MG63 (cell line): ENCODE measurements around the gene AFAP1L2. TPM values are rescaled to one million over a fixed set of nuclear protein-coding genes. Genes with fewer than 3 reads are reported as not detected.

Source experiments
- DNase-seq: peaks from one replicate; pipeline ENCODE4 v3.0.0-alpha.2; 2020
- H3K27me3 ChIP-seq: fragments of 250-450 bp; sonication (Bioruptor Pico); 2 replicates; pipeline ENCODE4 v1.5.1; 2020; ENCODE audit warnings: mild to moderate bottlenecking, moderate library complexity
- H3K36me3 ChIP-seq: fragments of 250-450 bp; sonication (Bioruptor Pico); 2 replicates; pipeline ENCODE4 v1.5.1; 2020; ENCODE audit warnings: mild to moderate bottlenecking, moderate library complexity
- H3K4me3 ChIP-seq: fragments of 250-450 bp; sonication (Bioruptor Pico); 2 replicates; pipeline ENCODE4 v1.5.1; 2020; ENCODE audit warnings: mild to moderate bottlenecking, moderate library complexity
- H3K9me3 ChIP-seq: fragments of 250-450 bp; sonication (Bioruptor Pico); 2 replicates; pipeline ENCODE4 v1.5.1; 2020; ENCODE audit warnings: mild to moderate bottlenecking, moderate library complexity
- total RNA-seq: library from RNA; depleted of rRNA; stranded (reverse); fragments of >200 nt; shearing (Covaris generic); gene quantifications from 2 replicates; pipeline ENCODE4 v1.2.3, GENCODE V29; 2014; ENCODE audit warnings: low replicate concordance; rRNA removed

Gene AFAP1L2, protein sequence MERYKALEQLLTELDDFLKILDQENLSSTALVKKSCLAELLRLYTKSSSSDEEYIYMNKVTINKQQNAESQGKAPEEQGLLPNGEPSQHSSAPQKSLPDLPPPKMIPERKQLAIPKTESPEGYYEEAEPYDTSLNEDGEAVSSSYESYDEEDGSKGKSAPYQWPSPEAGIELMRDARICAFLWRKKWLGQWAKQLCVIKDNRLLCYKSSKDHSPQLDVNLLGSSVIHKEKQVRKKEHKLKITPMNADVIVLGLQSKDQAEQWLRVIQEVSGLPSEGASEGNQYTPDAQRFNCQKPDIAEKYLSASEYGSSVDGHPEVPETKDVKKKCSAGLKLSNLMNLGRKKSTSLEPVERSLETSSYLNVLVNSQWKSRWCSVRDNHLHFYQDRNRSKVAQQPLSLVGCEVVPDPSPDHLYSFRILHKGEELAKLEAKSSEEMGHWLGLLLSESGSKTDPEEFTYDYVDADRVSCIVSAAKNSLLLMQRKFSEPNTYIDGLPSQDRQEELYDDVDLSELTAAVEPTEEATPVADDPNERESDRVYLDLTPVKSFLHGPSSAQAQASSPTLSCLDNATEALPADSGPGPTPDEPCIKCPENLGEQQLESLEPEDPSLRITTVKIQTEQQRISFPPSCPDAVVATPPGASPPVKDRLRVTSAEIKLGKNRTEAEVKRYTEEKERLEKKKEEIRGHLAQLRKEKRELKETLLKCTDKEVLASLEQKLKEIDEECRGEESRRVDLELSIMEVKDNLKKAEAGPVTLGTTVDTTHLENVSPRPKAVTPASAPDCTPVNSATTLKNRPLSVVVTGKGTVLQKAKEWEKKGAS
- total RNA-seq = 3.4 and 3.8 TPM in 2 replicates

DNA sequence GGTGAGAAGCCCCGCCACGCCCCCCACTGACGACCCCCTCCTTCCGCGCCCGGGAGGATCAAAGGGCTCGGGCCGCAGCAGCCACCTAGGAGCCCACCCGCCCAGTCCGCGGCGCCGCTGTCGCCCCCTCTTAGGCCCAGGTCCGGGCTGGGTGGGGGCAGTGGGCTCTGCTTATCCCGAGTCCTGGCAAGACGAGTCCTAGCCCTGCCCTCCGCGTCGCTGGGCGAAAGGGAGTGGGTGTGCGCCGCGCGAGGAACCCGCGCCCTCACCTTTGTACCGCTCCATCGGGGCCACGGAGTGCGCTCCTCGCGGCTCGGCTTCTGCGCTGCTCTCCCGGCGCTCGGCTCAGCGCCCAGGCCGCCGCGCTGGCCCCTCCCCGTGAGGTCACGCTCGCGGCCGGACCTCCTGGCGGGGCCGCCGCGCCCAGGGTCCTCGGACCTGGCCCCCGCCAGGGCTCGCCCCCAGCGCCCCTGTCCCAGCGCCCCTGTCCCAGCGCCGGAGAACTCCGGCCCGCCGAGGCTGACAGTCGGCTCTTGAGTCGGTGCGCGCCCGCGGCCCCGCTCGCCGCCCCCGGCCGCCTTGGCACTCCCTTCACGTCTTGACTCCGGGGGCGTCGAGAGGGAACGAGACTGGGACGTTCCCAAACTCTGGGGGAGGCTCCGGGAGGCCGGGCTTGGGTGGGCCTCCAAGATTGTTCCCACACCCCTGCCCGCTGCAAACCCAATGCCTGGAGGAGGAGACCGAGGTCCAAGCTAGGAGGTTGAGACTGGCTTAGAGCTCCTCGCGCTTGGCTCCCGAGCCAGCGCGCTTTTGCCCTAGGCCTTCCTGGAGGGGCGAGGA is at the start of gene AFAP1L2:
AFAP1L2 (minus strand) TSS at position 332 of the 840 bp plus-strand sequence; CDS start at position 285, 47 bp downstream.
- Histone ChIP-seq H3K27me3 (no peaks in the 10 kb centered on the region; the same call in 1 of the 2 replicates), H3K4me3 (peak within 1 kb of the TSS; percentile 44), H3K9me3 (no peaks in the 10 kb centered on the region), H3K36me3 (no peaks in the 10 kb centered on the region)
- peak; percentile 47 for DNase-seq

DNA sequence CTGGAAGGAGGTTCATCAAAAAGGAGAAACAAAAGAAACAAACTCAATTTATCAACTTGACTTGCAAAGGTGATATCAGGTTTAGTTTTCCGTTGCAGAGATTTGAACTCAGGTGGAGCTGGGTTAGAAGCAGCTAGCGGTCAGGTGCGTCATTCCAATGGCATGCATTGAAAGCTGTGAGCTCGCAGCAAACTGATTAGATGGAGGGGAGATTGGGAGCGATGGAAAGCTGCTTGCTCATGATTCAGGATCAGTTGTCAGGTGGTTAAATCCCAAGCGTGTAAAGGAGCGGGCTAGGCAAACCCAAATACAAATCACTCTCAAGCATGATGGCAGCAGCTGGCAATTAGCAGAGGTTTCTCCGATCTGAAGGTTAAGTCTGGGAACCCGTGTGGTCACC is 49.3 kb upstream of the AFAP1L2 start:
- Histone ChIP-seq H3K4me3 (no peak overlapping the region), H3K27me3 (no peaks in the 10 kb centered on the region), H3K36me3 (peaks cover 27% of the 10 kb centered on the region), H3K9me3 (no peaks in the 10 kb centered on the region)
- no peak for DNase-seq

DNA sequence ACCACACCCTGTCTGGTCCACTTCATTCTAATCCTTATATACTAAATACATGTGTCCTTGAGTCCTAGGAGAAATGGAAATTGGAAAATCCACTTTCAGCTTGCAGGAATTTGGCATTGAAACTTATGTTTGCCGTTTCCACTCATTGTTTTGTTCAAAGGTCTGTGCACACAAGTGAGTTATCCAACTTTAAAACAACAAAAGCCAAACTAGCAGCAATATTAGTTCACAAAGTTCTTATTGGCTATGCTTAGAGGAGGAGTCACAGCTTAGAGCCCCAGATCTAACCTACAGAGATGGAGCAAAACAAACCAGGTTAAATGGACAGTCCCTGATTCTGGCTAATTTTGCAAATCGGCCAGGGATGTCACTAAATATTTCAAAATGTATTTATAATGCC is 44.6 kb upstream of the AFAP1L2 start:
- Histone ChIP-seq H3K9me3 (no peaks in the 10 kb centered on the region), H3K36me3 (peaks cover 33% of the 10 kb centered on the region), H3K27me3 (no peaks in the 10 kb centered on the region), H3K4me3 (no peak overlapping the region)
- DNase-seq = no peak

DNA sequence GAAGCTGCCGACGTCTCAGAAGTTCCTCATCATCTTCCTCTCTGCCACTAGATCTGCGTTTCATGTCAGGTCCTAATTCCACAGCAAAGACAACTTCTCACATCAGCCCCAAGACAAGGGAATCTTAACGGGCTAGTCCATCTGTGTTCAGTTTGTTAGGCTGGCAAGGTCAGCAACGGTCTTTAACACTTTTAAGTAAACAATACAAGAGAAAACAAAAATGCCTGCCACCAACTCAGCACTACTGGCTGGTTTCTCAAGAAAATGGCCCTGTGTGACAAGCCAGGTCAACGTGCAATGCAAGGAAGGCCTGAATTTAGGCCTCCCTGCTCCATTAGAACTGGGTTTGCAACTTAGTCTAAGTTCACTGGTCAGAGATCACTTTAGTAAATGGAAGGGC is 41.0 kb upstream of the AFAP1L2 start:
- no peak overlapping the region for H3K4me3 ChIP-seq
- H3K27me3 ChIP-seq = no peaks in the 10 kb centered on the region
- no peaks in the 10 kb centered on the region for H3K9me3 ChIP-seq
- peaks cover 36% of the 10 kb centered on the region for H3K36me3 ChIP-seq
- no peak for DNase-seq

DNA sequence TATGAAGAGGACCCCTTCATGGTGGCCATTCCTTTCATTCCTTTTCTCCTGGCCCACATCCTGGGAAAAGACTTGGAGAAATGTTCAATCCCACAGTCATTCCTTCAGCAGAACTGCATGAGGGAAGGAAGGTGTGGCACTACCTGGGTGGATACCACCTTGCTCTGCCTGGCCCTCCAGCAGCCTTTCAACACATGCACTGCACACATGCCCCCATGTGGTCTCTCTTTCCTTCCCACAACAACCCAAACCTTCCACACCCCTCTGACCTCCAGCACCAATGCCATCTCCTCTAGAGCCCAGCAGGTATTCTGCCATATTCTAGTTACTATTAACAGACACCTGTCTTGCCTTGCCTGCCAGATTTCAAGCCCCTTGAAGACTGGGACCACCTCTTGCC is 40.5 kb upstream of the AFAP1L2 start:
- no peak for DNase-seq
- peaks cover 41% of the 10 kb centered on the region for H3K36me3 ChIP-seq
- no peak overlapping the region for H3K4me3 ChIP-seq
- H3K9me3 ChIP-seq = no peaks in the 10 kb centered on the region
- H3K27me3 ChIP-seq = no peaks in the 10 kb centered on the region

DNA sequence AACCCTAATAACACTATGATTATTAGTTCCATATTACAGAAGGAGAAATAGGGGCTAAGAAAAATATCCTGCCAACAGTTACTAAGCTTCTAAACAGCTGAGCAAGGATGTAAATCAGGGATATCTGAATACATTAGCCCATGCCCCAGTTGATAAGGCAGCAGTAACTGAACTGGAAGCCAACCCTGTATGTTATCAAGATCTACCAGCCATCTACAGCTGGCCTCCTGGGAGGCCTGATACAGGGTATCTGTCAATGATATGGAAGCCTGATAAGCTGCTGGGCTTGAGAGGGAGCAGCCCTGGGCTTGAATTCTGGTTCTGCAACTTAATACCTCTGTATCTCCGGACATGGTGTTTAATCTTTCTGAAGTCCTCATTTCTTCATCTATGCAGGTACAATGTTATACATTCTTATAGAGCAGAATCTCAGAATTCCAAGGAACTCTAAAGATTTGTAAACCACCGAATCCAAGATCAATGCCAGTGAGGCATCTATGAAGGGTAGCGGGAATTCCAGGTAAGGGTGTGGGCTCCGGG is 37.9 kb upstream of the AFAP1L2 start:
- no peaks in the 10 kb centered on the region for H3K9me3 ChIP-seq
- DNase-seq = no peak
- H3K27me3 ChIP-seq = no peaks in the 10 kb centered on the region
- peaks cover 52% of the 10 kb centered on the region for H3K36me3 ChIP-seq
- H3K4me3 ChIP-seq = no peak overlapping the region

DNA sequence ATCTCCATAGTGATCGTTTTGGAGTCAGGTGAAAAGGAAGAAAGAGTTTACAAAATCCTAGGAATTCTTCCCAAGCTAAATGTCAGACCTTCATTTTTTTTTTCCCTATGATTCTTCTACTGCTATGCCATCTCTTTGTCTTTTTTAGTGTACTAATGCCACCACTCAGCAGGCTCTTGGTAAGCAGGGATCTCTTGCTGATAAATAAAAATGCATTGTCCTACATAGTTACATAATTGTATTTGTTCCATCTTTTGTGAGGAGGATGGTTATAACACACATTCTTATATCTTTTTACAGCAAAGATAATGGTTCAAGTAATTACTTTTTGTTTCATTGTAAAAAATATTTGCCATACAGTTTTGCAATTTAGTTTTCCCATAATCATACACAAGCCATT is 36.8 kb upstream of the AFAP1L2 start:
- DNase-seq = no peak
- H3K36me3 ChIP-seq = peaks cover 55% of the 10 kb centered on the region

DNA sequence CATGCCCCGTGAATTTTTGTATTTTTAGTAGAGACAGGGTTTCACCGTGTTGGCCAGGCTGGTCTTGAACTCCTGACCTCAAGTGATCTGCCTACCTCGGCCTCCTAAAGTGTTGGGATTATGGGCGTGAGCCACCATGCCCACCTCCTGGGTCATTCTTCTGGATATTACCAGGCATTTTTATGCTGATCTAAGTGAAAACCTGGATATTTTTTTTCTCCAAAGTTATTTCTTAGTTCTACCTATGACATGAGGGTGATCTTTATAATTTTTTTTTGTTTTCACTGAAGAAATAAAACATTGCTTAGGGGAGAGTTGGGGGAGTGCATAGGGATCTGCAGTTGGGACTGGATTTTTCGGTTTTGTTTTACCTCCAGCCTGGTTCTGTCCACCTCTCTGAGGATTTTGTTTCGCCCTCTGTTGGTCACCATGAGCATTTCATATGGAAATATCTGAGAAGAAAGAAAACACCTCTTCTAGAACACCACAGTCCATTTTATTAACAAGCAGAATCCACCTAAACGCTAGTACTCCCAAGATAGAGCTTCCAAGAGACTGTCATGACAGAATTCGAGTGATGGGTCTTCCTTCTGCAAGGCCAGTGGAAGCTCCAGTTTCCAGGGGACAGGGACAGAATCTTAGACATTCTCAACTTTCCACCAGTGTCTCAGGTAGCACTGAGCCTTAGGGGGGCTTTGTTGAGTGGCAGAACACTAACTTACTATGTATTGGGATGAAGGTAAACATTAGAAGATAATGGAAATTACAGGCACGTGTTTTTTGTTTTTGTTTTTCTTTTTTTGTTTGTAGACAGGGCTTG is 33.4 kb upstream of the AFAP1L2 start:
- Histone ChIP-seq H3K4me3 (no peak overlapping the region), H3K9me3 (no peaks in the 10 kb centered on the region), H3K36me3 (peaks cover 61% of the 10 kb centered on the region), H3K27me3 (no peaks in the 10 kb centered on the region)
- DNase-seq = no peak

More for the DNA sequence above, 36.8 kb upstream of the AFAP1L2 start:
- Histone ChIP-seq H3K4me3 (no peak overlapping the region), H3K9me3 (no peaks in the 10 kb centered on the region), H3K27me3 (no peaks in the 10 kb centered on the region)

DNA sequence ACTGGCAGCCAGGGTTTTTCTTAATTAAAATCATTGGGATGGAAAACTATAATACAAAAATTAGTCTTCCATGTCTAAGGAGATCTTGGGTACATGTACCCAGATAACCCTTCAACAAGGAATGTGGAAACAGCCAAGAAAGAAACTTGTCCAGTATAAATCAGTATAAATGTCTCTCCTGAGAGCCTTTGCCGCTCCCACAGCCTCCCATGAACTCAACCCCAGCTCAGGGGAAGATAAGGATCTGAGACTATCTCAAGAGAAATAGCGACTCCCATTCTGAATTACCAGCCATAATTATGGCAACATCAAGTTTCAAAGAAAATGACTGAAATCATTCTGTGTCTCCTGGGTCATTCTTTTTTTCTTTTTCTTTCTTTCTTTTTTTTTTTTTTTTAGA is 32.6 kb upstream of the AFAP1L2 start:
- Histone ChIP-seq H3K27me3 (no peaks in the 10 kb centered on the region), H3K4me3 (no peak overlapping the region), H3K36me3 (peaks cover 64% of the 10 kb centered on the region), H3K9me3 (no peaks in the 10 kb centered on the region)
- no peak for DNase-seq

DNA sequence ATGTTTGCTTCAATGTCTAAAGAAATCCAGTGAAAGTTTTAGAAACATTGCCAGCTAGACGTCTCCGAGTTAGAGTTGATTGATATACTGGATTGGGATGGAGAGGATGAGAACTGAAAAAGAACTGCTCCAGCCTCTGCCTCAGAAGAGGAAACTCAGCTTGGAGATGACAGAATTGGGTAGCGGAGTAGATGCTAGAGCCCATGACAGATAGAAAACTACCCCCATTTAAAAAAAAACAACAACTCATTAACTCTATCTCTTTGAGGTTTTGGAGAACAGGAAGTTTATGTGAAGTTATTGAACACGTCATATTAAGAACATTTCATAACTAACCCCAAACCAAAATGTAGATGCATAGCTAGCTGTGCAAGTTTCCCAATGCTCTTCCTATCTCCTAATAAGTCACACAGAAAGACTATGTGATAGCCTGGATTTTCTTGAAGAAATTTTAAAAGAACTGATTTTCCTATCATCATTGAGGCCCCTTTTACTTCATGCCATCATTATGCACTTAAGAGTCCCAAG is 28.3 kb upstream of the AFAP1L2 start:
- no peaks in the 10 kb centered on the region for H3K9me3 ChIP-seq
- H3K27me3 ChIP-seq = no peaks in the 10 kb centered on the region
- no peak overlapping the region for H3K4me3 ChIP-seq
- H3K36me3 ChIP-seq = peaks cover 43% of the 10 kb centered on the region
- no peak for DNase-seq

DNA sequence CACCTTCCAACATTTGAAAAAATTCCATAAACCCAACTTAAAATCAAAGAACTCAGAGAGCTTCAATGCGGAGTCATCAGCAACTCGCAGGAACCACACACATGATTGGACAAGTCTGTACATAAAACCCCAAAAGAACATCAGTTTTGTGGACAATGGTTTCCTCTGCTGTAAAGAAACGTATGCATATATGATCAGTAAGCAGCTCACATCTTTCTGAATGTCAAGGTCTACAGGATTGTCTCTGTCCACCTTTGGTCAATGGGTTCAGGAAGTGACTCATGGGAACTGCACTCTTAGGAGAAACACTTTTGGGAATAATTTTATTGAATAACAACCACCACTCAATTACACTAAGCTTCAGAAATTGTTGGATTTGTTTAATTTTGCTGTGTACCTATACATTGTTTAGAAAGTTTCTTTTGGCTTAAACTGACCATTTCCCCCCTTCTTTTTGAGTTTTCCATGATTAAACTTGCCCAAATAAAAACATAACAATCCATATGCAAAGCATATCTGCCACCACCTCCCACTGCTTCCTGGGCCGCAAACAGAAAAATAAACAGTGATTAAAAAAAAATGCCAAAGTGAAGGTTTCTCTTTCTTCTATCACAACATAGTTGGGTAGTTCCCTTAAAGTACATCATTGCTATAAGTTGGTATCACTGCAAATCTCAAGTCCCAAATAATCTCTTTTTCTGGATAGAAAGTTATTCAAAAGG is 27.3 kb upstream of the AFAP1L2 start:
- DNase-seq = no peak
- H3K36me3 ChIP-seq = peaks cover 36% of the 10 kb centered on the region
- H3K27me3 ChIP-seq = no peaks in the 10 kb centered on the region
- no peak overlapping the region for H3K4me3 ChIP-seq
- no peaks in the 10 kb centered on the region for H3K9me3 ChIP-seq

DNA sequence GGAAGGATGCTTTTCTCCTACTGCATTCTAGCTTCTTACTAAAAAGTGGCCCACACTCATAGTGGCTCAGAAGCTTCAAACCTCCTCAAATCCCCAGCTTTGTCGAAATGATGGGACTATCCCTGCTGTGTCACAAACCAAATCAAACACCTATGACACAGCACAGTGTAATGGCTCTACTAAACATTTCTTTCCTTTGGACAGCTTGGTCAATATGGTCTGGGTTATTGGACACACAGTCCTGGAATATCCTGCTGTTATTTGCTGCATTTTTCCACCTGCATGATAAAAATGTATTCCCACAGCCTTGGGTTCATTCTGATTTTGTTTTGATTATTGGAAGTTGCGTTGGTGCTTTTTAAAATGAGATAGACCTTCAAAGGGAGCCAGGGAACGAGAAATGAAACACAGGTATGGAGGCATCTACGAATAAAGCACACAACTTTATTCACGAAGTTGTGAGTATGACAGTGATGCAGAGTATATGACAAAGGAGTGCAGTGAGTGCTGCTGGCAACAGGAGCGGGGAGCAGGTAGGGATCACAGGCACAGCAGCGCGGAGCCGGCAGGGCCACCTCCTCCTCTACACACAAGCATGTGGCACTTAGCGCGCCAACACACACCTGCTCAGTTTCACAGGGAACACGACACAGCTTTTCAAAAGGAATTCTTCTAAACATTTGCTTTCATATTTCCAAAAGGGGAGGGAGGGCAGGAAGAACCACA is 26.5 kb upstream of the AFAP1L2 start:
- no peaks in the 10 kb centered on the region for H3K9me3 ChIP-seq

DNA sequence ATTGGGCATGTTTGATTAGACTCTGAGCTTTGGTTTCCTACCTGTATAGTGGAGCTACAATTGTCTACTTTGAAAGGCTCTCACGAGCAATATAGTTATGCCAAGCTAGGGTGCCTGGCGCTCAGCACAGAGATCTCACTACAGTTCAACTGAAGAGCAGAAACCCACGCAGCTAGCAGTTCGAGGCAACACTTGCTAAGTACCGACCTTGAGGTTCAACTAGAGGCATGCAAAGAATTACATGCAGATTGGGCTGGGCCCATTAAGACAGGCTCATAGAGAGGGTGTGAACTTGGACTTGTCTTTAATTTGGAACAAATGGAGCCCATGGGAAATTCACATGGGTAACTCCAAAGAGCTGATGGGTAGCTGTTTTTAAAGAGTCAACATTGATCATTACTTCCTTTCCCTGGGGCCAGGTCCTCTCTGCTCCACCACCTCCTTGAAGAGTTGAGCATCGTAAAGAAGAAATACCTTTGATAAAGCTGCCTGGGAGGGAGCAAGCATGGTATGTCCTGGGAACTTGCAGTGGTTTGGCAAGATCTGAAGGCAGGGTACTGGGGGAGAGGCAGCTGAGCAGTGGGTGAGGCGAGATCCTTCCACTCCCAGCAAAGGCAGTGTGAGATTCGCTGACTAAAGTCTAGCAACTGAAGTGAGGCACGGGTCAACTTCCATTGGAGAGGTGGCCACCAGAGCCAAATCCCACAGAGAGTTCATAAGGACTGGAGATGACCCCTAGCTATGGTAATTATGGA is 25.5 kb upstream of the AFAP1L2 start:
- Histone ChIP-seq H3K4me3 (no peak overlapping the region), H3K36me3 (peaks cover 21% of the 10 kb centered on the region), H3K9me3 (no peaks in the 10 kb centered on the region), H3K27me3 (no peaks in the 10 kb centered on the region)
- no peak for DNase-seq

More for the DNA sequence above, 26.5 kb upstream of the AFAP1L2 start:
- Histone ChIP-seq H3K36me3 (peaks cover 31% of the 10 kb centered on the region), H3K27me3 (no peaks in the 10 kb centered on the region), H3K4me3 (no peak overlapping the region)
- no peak for DNase-seq
